OCI-LY3 (cell line): ENCODE measurements around the gene MAP3K7.

Experiments used
- CTCF ChIP-seq: fragments of 200-600, 300-600 bp; sonication (generic); IDR thresholded peaks from 2 replicates; pipeline ENCODE4 v1.5.1; 2014; ENCODE audit warnings: antibody characterized with exemption, low read length, low read depth
- EZH2phosphoT487 ChIP-seq: fragments of 200-600 bp; shearing (Covaris generic); IDR thresholded peaks from 2 replicates; pipeline ENCODE4 v1.6.1; 2018; ENCODE audit warnings: antibody characterized with exemption, mixed run types, low read depth

DNA sequence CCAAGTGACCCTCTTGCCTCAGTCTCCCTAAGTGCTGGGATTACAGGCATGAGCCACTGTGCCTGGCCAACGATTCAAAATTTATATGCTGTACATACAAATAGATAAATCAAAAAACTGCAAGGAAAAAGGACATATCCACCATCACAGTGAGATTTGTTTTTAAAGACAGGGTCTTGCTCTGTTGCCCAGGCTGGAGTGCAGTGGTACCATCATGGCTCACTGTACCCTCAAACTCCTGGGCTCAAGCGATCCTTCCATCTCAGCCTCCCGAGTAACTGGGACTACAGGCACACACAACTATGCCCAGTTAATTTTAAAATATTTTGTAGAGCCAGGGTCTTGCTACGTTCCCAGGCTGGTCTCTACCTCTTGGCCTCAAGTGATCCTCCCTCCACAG is 61.5 kb downstream of the MAP3K7 start:
- TF ChIP-seq CTCF (no peak), EZH2phosphoT487 (no peak)
